K562 (cell line): Measurements from ENCODE around the gene ANAPC16. TPM values are rescaled to one million over a fixed set of nuclear protein-coding genes. Genes with fewer than 3 reads are reported as not detected.

Experiments
- ATAC-seq: fragments of 200-7000 bp; cut with Tn5 transposase; 3 replicates; pipeline ENCODE4 v1.9.1; 2020; ENCODE audit warnings: moderate library complexity
- BruUV-seq: library from RNA; stranded (reverse); fragments of 400-500 nt; replicated peaks from 2 replicates; lab custom pipeline; 2021; lab: Mats Ljungman, UMichigan
- CTCF ChIA-PET: fragments of 300-600 bp; formaldehyde crosslinking; extraction: SDS; loops from one replicate; lab custom pipeline; 2021; ENCODE audit warnings: low intra/inter-chr PET ratio; lab: Yijun Ruan, JAX
- POLR2A ChIA-PET: fragments of 300-600, 350-650 bp; sonication (Branson Sonifier 250); formaldehyde crosslinking; extraction: SDS; loops from one replicate; lab custom pipeline; 2021; ENCODE audit warnings: antibody characterized with exemption, inconsistent platforms; lab: Yijun Ruan, JAX
- DNase-seq, 4 experiments: peaks; one replicate each; pipeline versions ENCODE4 v3.0.0 to v3.0.0-alpha.2; 2011 to 2018; ENCODE audit warnings: low spot score in 3 of 4, mixed read lengths in 3 of 4; ENCODE audit errors: extremely low read depth in 1 of 4
- FAIRE-seq: peaks from 2 replicates; lab custom pipeline; 2011; peaks lifted over from hg19 to GRCh38; lab: Jason Lieb, UNC
- H2AFZ ChIP-seq: 2 replicates; pipeline ENCODE4 v1.6.0; 2011; ENCODE audit warnings: low read depth, low read length, control low read depth, inconsistent platforms
- H3K27ac ChIP-seq: fragments of 200-600 bp; 3 replicates; pipeline ENCODE4 v1.8.0; 2011; ENCODE audit warnings: low read depth, mild to moderate bottlenecking, control low read depth, inconsistent platforms, low read length, moderate library complexity, mixed read lengths; ENCODE audit errors: extremely low read depth
- H3K27me3 ChIP-seq, 2 experiments: fragments of 300-600 bp in 1 of 2; 2 replicates in 1 of 2; 3 replicates in 1 of 2; pipeline versions ENCODE4 v1.6.0 to v1.8.0; 2011; ENCODE audit warnings: inconsistent platforms in 2 of 2, low read length in 2 of 2, mild to moderate bottlenecking in 1 of 2, mixed read lengths in 1 of 2, moderate library complexity in 1 of 2; ENCODE audit not compliant: control insufficient read depth in 2 of 2, insufficient read depth in 2 of 2
- H3K36me3 ChIP-seq: fragments of 300-600 bp; 3 replicates; pipeline ENCODE4 v1.8.0; 2011; ENCODE audit warnings: mild to moderate bottlenecking, low read length, inconsistent platforms; ENCODE audit not compliant: control insufficient read depth, insufficient read depth
- H3K4me1 ChIP-seq, 2 experiments: fragments of 200-600 bp in 1 of 2; replicated peaks in 1 of 2; 2 replicates in 1 of 2; 3 replicates in 1 of 2; pipeline versions ENCODE4 v1.5.1 to v1.8.0; 2011; ENCODE audit warnings: inconsistent platforms in 2 of 2, low read length in 2 of 2, mild to moderate bottlenecking in 1 of 2, mixed read lengths in 1 of 2, moderate library complexity in 1 of 2; ENCODE audit not compliant: control insufficient read depth in 2 of 2, insufficient read depth in 2 of 2
- H3K4me2 ChIP-seq: 2 replicates; pipeline ENCODE4 v1.6.1; 2011; ENCODE audit warnings: low read length, control low read depth, inconsistent platforms, mixed read lengths; ENCODE audit not compliant: insufficient read depth
- H3K4me3 ChIP-seq: fragments of 200-600 bp; sonication (generic), shearing (Covaris generic); 2 replicates; pipeline ENCODE4 v1.5.1; 2016; ENCODE audit warnings: control low read depth, inconsistent platforms
- H3K79me2 ChIP-seq: fragments of 200-600 bp; 3 replicates; pipeline ENCODE4 v1.8.0; 2011; ENCODE audit warnings: low read length, inconsistent platforms; ENCODE audit not compliant: control insufficient read depth, insufficient read depth
- H3K9ac ChIP-seq, 2 experiments: 2 replicates each; pipeline versions ENCODE4 v1.6.0 to v1.6.1; 2011; ENCODE audit warnings: low read depth in 2 of 2, low read length in 2 of 2, control low read depth in 1 of 2, inconsistent platforms in 1 of 2, mild to moderate bottlenecking in 1 of 2, mixed read lengths in 1 of 2; ENCODE audit not compliant: insufficient read depth in 1 of 2
- H3K9me1 ChIP-seq: one replicate; pipeline ENCODE4 v1.6.0; 2011; ENCODE audit warnings: inconsistent platforms, mild to moderate bottlenecking, low read length, moderate library complexity; ENCODE audit not compliant: control insufficient read depth, insufficient read depth
- H3K9me3 ChIP-seq: replicated peaks from 2 replicates; pipeline ENCODE4 v1.5.1; 2011; ENCODE audit warnings: low read depth, low read length, inconsistent platforms; ENCODE audit not compliant: control insufficient read depth, insufficient read depth
- H4K20me1 ChIP-seq: replicated peaks from 2 replicates; pipeline ENCODE4 v1.6.1; 2011; ENCODE audit warnings: low read length, inconsistent platforms, mixed read lengths; ENCODE audit not compliant: control insufficient read depth, insufficient read depth
- BCL6 ChIP-seq: fragments of 250-450 bp; sonication (Bioruptor Pico); IDR thresholded peaks from 2 replicates; pipeline ENCODE4 v1.4.0; 2020
- E2F5 ChIP-seq: sonication (generic); formaldehyde crosslinking; IDR thresholded peaks from 2 replicates; pipeline ENCODE4 v1.8.0; 2022; ENCODE audit warnings: mild to moderate bottlenecking, missing genetic modification reagents
- FOXK1 ChIP-seq: sonication (generic); formaldehyde crosslinking; IDR thresholded peaks from 2 replicates; pipeline ENCODE4 v1.8.0; 2022; ENCODE audit warnings: missing genetic modification reagents, mild to moderate bottlenecking, borderline replicate concordance
- HMG20A ChIP-seq: fragments of 450-650 bp; formaldehyde crosslinking; conservative IDR thresholded peaks from 2 replicates; pipeline ENCODE4 v1.4.0; 2020; ENCODE audit warnings: mild to moderate bottlenecking, mixed read lengths
- PKNOX1 ChIP-seq: fragments of 450-650 bp; IDR thresholded peaks from 2 replicates; pipeline ENCODE4 v1.6.1; 2016
- RAD21 ChIP-seq, 2 experiments: fragments of 250-450 bp in 1 of 2; fragments of 450-650 bp in 1 of 2; sonication (Bioruptor Pico) in 1 of 2; formaldehyde crosslinking in 1 of 2; IDR thresholded peaks in 1 of 2; conservative IDR thresholded peaks in 1 of 2; 2 replicates each; pipeline versions ENCODE4 v1.4.0 to v1.8.0; 2020 to 2022; ENCODE audit warnings: mild to moderate bottlenecking in 2 of 2, moderate library complexity in 1 of 2
- SIRT6 ChIP-seq: IDR thresholded peaks from one replicate; pipeline ENCODE4 v1.6.1; 2012; ENCODE audit warnings: low read depth, mild to moderate bottlenecking, control low read depth, inconsistent platforms, low read length, moderate library complexity
- STAT6 ChIP-seq: sonication (generic); formaldehyde crosslinking; IDR thresholded peaks from 2 replicates; pipeline ENCODE4 v1.8.1; 2023; ENCODE audit warnings: mild to moderate bottlenecking, missing genetic modification reagents
- TEAD2 ChIP-seq: fragments of 450-650 bp; IDR thresholded peaks from 2 replicates; pipeline ENCODE4 v1.6.1; 2016; ENCODE audit warnings: missing genetic modification characterization, control low read depth, missing compliant biosample characterization
- WGBS: fragments of 100-300 bp; shearing (Covaris generic); methylation state at CpG from one replicate; pipeline ENCODE4 v1.1.6; 2016; ENCODE audit warnings: low coverage, mixed read lengths; ENCODE audit not compliant: insufficient coverage; ENCODE audit errors: missing lambda C conversion rate; 5-methylcytosine and 5-hydroxymethylcytosine counted together
- in situ Hi-C: fragments of 300-500 bp; cut with MboI; formaldehyde crosslinking; loops from 4 replicates; pipeline ENCODE4 v1.15.0; 2018; ENCODE audit warnings: inconsistent platforms, mixed read lengths
- intact Hi-C: fragments of 100-400 bp; cut with micrococcal nuclease; formaldehyde crosslinking; loops from 2 replicates; pipeline ENCODE4 v1.14.2; 2022
- polyA plus RNA-seq, 8 experiments: library from polyadenylated mRNA; depleted of rRNA in 4 of 8; stranded (reverse) in 5 of 8; unstranded in 3 of 8; fragments of >200 nt; fragmentation: Nextera tagmentation in 2 of 8; fragmentation: Illumina TruSeq in 1 of 8; extraction: Ambion mirVana in 2 of 8; extraction: Trizol in 1 of 8; gene quantifications; 2 replicates each; pipeline versions ENCODE4 v1.2.1 to v1.2.3, GENCODE V29; 2011 to 2014; ENCODE audit warnings: inconsistent platforms in 1 of 8, missing spikeins in 1 of 8
- total RNA-seq, 7 experiments: library from RNA; depleted of rRNA in 6 of 7; stranded (reverse); fragments of >200 nt in 6 of 7; fragmentation: Illumina TruSeq in 2 of 7; extraction: Trizol in 2 of 7; gene quantifications; 2 replicates each; pipeline versions ENCODE4 v1.2.1 to v1.2.3, GENCODE V29; 2011 to 2021; ENCODE audit warnings: low replicate concordance in 1 of 7
- TF ChIP-seq, protein P1 (sequence below): sonication (generic); formaldehyde crosslinking; IDR thresholded peaks from 2 replicates; pipeline ENCODE4 v1.8.0; 2022; ENCODE audit warnings: mild to moderate bottlenecking, missing genetic modification reagents, borderline replicate concordance
- TF ChIP-seq, protein P2 (sequence below): fragments of 250-450 bp; sonication (Bioruptor Pico); IDR thresholded peaks from 2 replicates; pipeline ENCODE4 v1.4.0; 2020; ENCODE audit warnings: mild to moderate bottlenecking

The ANAPC16 gene
- total and polyA plus RNA-seq, 9 of the 15 experiments (the other 6 are each of a cell fraction or from before 2014, with no cell fraction given), result 42.6 to 208 (median 108) TPM

GRCh38 chr10:72259491-72260238, 43.9 kb downstream of the ANAPC16 start:
- Histone ChIP-seq H4K20me1 (no peaks in the 10 kb centered on the region), H3K27me3 (no peaks in the 10 kb centered on the region), H3K9ac (peak overlapping the region; percentile 40 to 79; a peak in 1 of 4 replicates), H3K9me1 (no peaks in the 10 kb centered on the region), H3K4me2 (peak overlapping the region; percentile 87), H3K36me3 (no peaks in the 10 kb centered on the region), H3K4me1 (peaks cover 50 to 54% of the 10 kb centered on the region in 2 experiments), H3K27ac (peak overlapping the region; percentile 94), H3K4me3 (no peak overlapping the region), H2AFZ (peak overlapping the region; percentile 96; the same call in 1 of the 2 replicates), H3K9me3 (no peaks in the 10 kb centered on the region), H3K79me2 (no peaks in the 10 kb centered on the region)
- CTCF ChIA-PET, result no interaction called here
- intact Hi-C loops (loop anchor here (2.0 kb wide), 1 partner anchor 15 kb away; no protein-coding TSS in a partner anchor), in situ Hi-C loops (no loop called here)
- no TSS peak for BruUV-seq
- POLR2A ChIA-PET, result interaction anchor here (0.6 to 15.0 kb wide), 12 partner anchors 10 to 399 kb away, joined by 3 to 277 read pairs (median 5); partner anchors contain the start of gene DDIT4
- WGBS, result 64% methylated on average over 5 of the region's 5 CpGs
- no peak for FAIRE-seq
- DNase-seq, result peak in 1 of 4 experiments; percentile 12
- no peak for ATAC-seq
- TF ChIP-seq STAT6 (CRISPR knock-in tag) (no peak), PKNOX1 (0 out of 2 replicates have a peak, but pooled peaks have one; percentile 0), SIRT6 (no peak), TEAD2 (tag) (no peak), HMG20A (CRISPR knock-in tag) (no peak), FOXK1 (no peak), RAD21 (CRISPR knock-in tag; conservative IDR thresholded peaks at IDR 0.05 in 1 of 2, IDR thresholded peaks at IDR 0.05 in 1 of 2) (0 out of 4 replicates have a peak, but pooled peaks of 1 of the 2 experiments have one; percentile 11), BCL6 (CRISPR knock-in tag) (no peak), E2F5 (CRISPR knock-in tag) (no peak)
- TF ChIP-seq, protein P1, sequence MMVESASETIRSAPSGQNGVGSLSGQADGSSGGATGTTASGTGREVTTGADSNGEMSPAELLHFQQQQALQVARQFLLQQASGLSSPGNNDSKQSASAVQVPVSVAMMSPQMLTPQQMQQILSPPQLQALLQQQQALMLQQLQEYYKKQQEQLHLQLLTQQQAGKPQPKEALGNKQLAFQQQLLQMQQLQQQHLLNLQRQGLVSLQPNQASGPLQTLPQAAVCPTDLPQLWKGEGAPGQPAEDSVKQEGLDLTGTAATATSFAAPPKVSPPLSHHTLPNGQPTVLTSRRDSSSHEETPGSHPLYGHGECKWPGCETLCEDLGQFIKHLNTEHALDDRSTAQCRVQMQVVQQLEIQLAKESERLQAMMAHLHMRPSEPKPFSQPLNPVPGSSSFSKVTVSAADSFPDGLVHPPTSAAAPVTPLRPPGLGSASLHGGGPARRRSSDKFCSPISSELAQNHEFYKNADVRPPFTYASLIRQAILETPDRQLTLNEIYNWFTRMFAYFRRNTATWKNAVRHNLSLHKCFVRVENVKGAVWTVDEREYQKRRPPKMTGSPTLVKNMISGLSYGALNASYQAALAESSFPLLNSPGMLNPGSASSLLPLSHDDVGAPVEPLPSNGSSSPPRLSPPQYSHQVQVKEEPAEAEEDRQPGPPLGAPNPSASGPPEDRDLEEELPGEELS (CRISPR knock-in tag), result no peak
- TF ChIP-seq, protein P2, sequence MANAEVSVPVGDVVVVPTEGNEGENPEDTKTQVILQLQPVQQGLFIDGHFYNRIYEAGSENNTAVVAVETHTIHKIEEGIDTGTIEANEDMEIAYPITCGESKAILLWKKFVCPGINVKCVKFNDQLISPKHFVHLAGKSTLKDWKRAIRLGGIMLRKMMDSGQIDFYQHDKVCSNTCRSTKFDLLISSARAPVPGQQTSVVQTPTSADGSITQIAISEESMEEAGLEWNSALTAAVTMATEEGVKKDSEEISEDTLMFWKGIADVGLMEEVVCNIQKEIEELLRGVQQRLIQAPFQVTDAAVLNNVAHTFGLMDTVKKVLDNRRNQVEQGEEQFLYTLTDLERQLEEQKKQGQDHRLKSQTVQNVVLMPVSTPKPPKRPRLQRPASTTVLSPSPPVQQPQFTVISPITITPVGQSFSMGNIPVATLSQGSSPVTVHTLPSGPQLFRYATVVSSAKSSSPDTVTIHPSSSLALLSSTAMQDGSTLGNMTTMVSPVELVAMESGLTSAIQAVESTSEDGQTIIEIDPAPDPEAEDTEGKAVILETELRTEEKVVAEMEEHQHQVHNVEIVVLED (CRISPR knock-in tag), result 0 out of 2 replicates have a peak, but pooled peaks have one; percentile 7
